Ramos (cell line): Measurements from ENCODE around the gene CEP68.

Source experiments
- in situ Hi-C: fragments of 300-500 bp; cut with MboI; formaldehyde crosslinking; loops from one replicate; pipeline ENCODE4 v1.14.3; 2022; ENCODE audit warnings: low sequenced_read_pairs; ENCODE audit not compliant: unreplicated experiment

The CEP68 gene

GRCh38 chr2:65030476-65031332 lies 25.5 kb upstream of the CEP68 start:
- in situ Hi-C loops: loop anchor here (5.0 to 25.0 kb wide), 3 partner anchors 113 to 376 kb away; partner anchors contain the start of gene SERTAD2

- in situ Hi-C loops: loop anchor here (5.0 to 25.0 kb wide), 3 partner anchors 114 to 377 kb away; partner anchors contain the start of gene SERTAD2
Measured at GRCh38 chr2:65031341-65032018, 24.7 kb upstream of the CEP68 start.

GRCh38 chr2:65032019-65032975 lies 23.9 kb upstream of the CEP68 start:
- in situ Hi-C loops: loop anchor here (5.0 to 25.0 kb wide), 3 partner anchors 115 to 377 kb away; partner anchors contain the start of gene SERTAD2

GRCh38 chr2:65033178-65033577 lies 23.0 kb upstream of the CEP68 start:
- in situ Hi-C loops: loop anchor here (5.0 to 25.0 kb wide), 3 partner anchors 116 to 378 kb away; partner anchors contain the start of gene SERTAD2

GRCh38 chr2:65033667-65034066 lies 22.5 kb upstream of the CEP68 start:
- in situ Hi-C loops: loop anchor here (5.0 to 25.0 kb wide), 3 partner anchors 116 to 379 kb away; partner anchors contain the start of gene SERTAD2

- in situ Hi-C loops: loop anchor here (10.0 to 25.0 kb wide), 2 partner anchors 273 to 381 kb away; partner anchors contain the start of gene SERTAD2
Measured at GRCh38 chr2:65035351-65035943, 20.8 kb upstream of the CEP68 start.

GRCh38 chr2:65037178-65037577 lies 19.0 kb upstream of the CEP68 start:
- in situ Hi-C loops: loop anchor here (10.0 to 25.0 kb wide), 2 partner anchors 275 to 382 kb away; partner anchors contain the start of gene SERTAD2

GRCh38 chr2:65039640-65040039 lies 16.6 kb upstream of the CEP68 start:
- in situ Hi-C loops: loop anchor here (10.0 to 25.0 kb wide), 3 partner anchors 277 to 705 kb away; partner anchors contain the start of gene SERTAD2

- in situ Hi-C loops: loop anchor here (10.0 to 25.0 kb wide), 2 partner anchors 278 to 706 kb away; no protein-coding TSS in a partner anchor
Measured at GRCh38 chr2:65040400-65041261, 15.6 kb upstream of the CEP68 start.

GRCh38 chr2:65043001-65043400 lies 13.2 kb upstream of the CEP68 start:
- in situ Hi-C loops: loop anchor here (10.0 to 25.0 kb wide), 2 partner anchors 281 to 708 kb away; no protein-coding TSS in a partner anchor

GRCh38 chr2:65044097-65044735 lies 12.0 kb upstream of the CEP68 start:
- in situ Hi-C loops: loop anchor here (10.0 to 25.0 kb wide), 2 partner anchors 282 to 709 kb away; no protein-coding TSS in a partner anchor

GRCh38 chr2:65045651-65046050 lies 10.6 kb upstream of the CEP68 start:
- in situ Hi-C loops: loop anchor here (10.0 to 25.0 kb wide), 2 partner anchors 283 to 711 kb away; no protein-coding TSS in a partner anchor

- in situ Hi-C loops: loop anchor here (10.0 to 25.0 kb wide), 2 partner anchors 285 to 712 kb away; no protein-coding TSS in a partner anchor
Measured at GRCh38 chr2:65046633-65047407, 9.4 kb upstream of the CEP68 start.

GRCh38 chr2:65049010-65049639 lies 7.1 kb upstream of the CEP68 start:
- in situ Hi-C loops: loop anchor here (10.0 to 25.0 kb wide), 2 partner anchors 287 to 714 kb away; no protein-coding TSS in a partner anchor

- in situ Hi-C loops: no loop called here
Measured at GRCh38 chr2:65050931-65051330, 5.3 kb upstream of the CEP68 start.

- in situ Hi-C loops: no loop called here
Measured at GRCh38 chr2:65053199-65053598, 3.0 kb upstream of the CEP68 start.
